ENCODE data around the gene NEURL3.

DNA sequence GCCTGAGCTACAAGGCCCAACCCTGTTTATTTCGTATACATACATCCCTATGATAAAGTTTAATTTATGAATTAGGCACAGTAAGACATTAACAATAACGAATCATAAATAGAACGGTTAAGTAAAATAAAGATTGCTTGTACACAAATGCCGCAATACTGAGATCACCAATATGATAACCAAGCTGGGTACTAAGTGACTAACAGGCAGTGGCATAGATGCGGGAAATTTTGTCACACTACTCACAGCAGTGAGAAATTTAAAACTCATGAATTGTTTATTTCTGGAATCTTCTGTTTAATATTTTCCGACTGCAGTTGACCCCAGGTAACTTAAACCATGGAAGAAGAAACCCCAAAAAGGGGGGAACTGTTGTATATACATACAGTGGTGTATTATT, 33.4 kb downstream of the NEURL3 start:
- TF ChIP-seq, protein P1, sequence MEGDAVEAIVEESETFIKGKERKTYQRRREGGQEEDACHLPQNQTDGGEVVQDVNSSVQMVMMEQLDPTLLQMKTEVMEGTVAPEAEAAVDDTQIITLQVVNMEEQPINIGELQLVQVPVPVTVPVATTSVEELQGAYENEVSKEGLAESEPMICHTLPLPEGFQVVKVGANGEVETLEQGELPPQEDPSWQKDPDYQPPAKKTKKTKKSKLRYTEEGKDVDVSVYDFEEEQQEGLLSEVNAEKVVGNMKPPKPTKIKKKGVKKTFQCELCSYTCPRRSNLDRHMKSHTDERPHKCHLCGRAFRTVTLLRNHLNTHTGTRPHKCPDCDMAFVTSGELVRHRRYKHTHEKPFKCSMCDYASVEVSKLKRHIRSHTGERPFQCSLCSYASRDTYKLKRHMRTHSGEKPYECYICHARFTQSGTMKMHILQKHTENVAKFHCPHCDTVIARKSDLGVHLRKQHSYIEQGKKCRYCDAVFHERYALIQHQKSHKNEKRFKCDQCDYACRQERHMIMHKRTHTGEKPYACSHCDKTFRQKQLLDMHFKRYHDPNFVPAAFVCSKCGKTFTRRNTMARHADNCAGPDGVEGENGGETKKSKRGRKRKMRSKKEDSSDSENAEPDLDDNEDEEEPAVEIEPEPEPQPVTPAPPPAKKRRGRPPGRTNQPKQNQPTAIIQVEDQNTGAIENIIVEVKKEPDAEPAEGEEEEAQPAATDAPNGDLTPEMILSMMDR (IDR thresholded peaks at IDR 0.05; ENCODE audit: low read depth, low read length), result no peak
- no peak for TF ChIP-seq POLR2A (IDR thresholded peaks at IDR 0.05; ENCODE audit: extremely low read depth, insufficient read length)
- TF ChIP-seq, protein P2, sequence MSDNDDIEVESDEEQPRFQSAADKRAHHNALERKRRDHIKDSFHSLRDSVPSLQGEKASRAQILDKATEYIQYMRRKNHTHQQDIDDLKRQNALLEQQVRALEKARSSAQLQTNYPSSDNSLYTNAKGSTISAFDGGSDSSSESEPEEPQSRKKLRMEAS (IDR thresholded peaks at IDR 0.05; ENCODE audit: low read depth, low read length), result no peak
